T-helper 2 cell treated with Interferon-gamma antibody and Interleukin-4, amounts not matched to agents 5 μg/mL and 100 μg/mL, for 36 hours (primary cell): ENCODE results near the gene DPP6.

Experiments used
- DNase-seq: peaks from one replicate; pipeline ENCODE4 v3.0.0; 2021; ENCODE audit warnings: low spot score
- H3K27ac Mint-ChIP-seq: one replicate; pipeline ENCODE4 v1.8.0; 2021; ENCODE audit warnings: mild to moderate bottlenecking, mixed read lengths
- H3K27me3 Mint-ChIP-seq: one replicate; pipeline ENCODE4 v1.8.0; 2021; ENCODE audit warnings: low read depth, mixed read lengths
- H3K36me3 Mint-ChIP-seq: one replicate; pipeline ENCODE4 v1.8.0; 2021; ENCODE audit warnings: low read depth, mixed read lengths
- H3K4me1 Mint-ChIP-seq: one replicate; pipeline ENCODE4 v1.8.0; 2021; ENCODE audit warnings: low read depth, mixed read lengths
- H3K4me3 Mint-ChIP-seq: one replicate; pipeline ENCODE4 v1.8.0; 2022; ENCODE audit warnings: mild to moderate bottlenecking, moderate library complexity, mixed read lengths
- H3K9me3 Mint-ChIP-seq: one replicate; pipeline ENCODE4 v1.8.0; 2021; ENCODE audit warnings: mixed read lengths

The DPP6 gene

DNA sequence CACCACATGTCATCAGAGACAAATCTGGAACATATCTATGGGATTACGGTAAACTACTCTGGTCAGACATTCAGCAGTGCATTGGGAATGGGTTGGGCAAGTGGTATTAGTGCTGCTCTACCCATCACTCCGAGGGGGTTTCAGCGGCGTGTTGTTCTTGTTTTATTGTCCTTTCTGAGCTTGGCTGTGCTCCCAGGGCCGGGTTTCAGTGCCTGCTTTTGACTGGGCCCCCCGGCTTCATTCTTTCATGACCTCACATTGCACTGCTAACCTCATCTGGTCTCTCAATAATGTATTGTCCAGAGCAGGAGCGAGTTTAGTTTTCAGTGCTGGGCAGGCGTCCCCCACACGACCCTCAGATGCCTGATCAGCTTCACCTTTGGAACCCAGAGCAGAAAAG, 586.1 kb downstream of the DPP6 start:
- Mint-ChIP-seq H3K27ac (no peak overlapping the region), H3K9me3 (peaks cover 17% of the 10 kb centered on the region), H3K36me3 (no peaks in the 10 kb centered on the region), H3K4me1 (no peaks in the 10 kb centered on the region), H3K27me3 (no peaks in the 10 kb centered on the region), H3K4me3 (no peak overlapping the region)
- no peak for DNase-seq

DNA sequence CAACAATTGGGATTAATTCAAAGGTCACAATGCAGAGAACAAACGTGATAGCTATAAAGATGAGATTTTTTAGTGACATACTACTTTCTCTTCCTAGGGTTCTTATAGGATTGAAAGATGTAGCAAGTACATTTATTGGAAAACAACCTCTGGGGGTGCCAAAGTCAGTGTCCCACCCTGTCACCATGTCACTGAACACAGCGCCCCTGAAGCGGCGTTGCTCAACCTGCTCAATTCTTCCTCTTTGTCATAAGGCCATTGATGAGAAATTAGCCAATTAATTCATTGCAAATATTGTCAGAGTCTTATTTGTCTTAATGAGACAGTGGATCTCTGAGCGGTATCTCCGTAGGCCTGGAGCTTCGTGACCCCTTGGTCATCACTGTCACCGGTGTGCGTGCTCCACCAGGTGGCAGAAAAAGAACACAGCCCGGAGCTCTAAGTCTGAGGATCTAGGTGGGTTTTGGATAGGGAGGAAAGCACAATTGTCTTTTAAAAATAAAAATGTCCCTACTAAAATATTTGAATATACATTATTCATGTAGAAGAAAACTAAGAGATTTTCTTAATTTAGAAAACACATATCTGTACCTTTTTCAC, 588.2 kb downstream of the DPP6 start:
- no peaks in the 10 kb centered on the region for H3K36me3 Mint-ChIP-seq
- H3K27me3 Mint-ChIP-seq: no peaks in the 10 kb centered on the region
- H3K27ac Mint-ChIP-seq: no peak overlapping the region
- H3K4me1 Mint-ChIP-seq: no peaks in the 10 kb centered on the region
- peaks cover 15% of the 10 kb centered on the region for H3K9me3 Mint-ChIP-seq
- no peak for DNase-seq
- no peak overlapping the region for H3K4me3 Mint-ChIP-seq

DNA sequence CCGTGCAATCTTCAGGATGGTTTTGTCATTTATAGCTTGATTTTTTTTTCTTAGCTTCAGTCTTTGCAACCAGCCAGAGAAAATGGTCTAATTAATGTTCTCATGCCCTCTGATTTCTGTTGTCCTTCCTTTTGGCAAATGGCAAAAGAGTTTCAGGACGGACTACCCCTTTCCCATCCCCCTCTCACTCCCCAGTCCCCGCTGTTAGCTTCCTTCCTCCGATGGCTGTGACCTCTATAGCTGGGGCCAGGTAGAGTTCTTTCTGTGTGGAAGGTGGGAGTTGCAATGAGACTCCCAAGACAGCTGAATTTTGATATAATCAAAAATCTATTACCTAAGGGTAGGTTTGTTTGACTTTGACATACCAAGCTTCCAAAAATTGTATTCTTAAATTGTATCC, 588.7 kb downstream of the DPP6 start:
- no peaks in the 10 kb centered on the region for H3K4me1 Mint-ChIP-seq
- H3K4me3 Mint-ChIP-seq: no peak overlapping the region
- no peak overlapping the region for H3K27ac Mint-ChIP-seq
- peaks cover 16% of the 10 kb centered on the region for H3K9me3 Mint-ChIP-seq
- H3K36me3 Mint-ChIP-seq: no peaks in the 10 kb centered on the region
- DNase-seq: no peak
- H3K27me3 Mint-ChIP-seq: no peaks in the 10 kb centered on the region

DNA sequence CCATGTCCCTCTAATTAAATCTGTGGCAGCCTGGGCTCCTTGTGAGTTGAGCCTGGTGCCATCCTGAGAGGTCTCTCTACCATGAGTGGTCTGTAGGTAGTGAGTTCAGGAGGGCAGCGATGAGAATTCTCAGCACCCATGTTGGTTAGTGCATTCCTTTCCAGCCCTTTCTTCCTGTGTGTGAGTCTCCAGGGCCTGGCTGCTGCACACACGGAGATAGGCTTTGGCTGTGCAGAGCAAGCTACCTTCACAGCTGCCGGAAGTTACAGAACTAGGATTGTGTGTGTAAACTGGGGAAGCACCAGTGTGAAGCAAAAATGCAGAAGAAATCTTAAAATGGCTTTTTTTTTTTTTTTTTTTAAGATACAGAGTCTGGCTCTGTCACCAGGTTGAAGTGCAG, 592.2 kb downstream of the DPP6 start:
- Mint-ChIP-seq H3K9me3 (peaks cover 14% of the 10 kb centered on the region), H3K27me3 (no peaks in the 10 kb centered on the region), H3K36me3 (no peaks in the 10 kb centered on the region), H3K4me1 (no peaks in the 10 kb centered on the region), H3K4me3 (no peak overlapping the region), H3K27ac (no peak overlapping the region)
- no peak for DNase-seq

DNA sequence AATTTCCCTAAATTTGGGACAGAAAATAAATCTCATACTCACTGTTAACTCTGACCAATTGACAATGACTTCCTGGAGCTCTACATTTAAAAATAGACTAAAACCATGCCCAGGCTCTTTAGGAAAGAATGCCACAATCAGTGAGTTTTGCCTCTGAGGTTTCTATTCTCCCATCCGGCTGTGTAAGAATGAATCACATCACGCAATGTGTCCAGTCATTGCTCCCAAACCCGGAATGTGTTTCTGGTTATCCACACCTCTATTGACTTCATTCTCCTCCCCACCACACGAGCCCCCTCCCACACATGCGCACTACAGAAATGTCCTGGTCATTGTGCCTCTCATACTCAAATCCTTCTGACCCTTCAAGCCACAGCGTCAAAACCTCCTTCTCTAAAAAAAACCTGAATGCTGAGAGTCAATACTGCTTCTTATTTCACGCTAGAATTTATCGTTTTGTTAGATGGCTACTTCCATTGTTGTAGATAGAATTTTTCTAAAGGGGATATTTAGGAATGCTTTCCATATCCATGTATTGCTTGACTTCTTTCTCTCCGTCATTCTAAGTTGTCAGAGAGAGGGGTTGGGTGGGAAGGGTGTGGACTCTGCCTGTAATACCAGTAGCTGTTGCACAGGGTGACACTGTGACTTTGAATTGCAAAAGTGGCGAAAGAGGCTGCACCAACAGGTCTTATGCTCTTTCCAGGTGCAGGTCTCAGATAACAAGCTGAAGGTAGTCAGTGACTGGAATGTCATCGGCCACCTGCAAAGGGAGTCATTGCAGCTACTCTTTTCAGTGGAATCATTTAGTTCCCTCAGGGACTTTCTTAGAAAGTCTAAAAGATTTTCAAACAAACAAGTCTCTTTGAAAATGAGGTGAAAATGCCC, 594.2 kb downstream of the DPP6 start:
- H3K27me3 Mint-ChIP-seq: no peaks in the 10 kb centered on the region
- no peak overlapping the region for H3K4me3 Mint-ChIP-seq
- no peaks in the 10 kb centered on the region for H3K4me1 Mint-ChIP-seq
- H3K27ac Mint-ChIP-seq: no peak overlapping the region
- DNase-seq: no peak
- H3K36me3 Mint-ChIP-seq: no peaks in the 10 kb centered on the region
- peaks cover 21% of the 10 kb centered on the region for H3K9me3 Mint-ChIP-seq

DNA sequence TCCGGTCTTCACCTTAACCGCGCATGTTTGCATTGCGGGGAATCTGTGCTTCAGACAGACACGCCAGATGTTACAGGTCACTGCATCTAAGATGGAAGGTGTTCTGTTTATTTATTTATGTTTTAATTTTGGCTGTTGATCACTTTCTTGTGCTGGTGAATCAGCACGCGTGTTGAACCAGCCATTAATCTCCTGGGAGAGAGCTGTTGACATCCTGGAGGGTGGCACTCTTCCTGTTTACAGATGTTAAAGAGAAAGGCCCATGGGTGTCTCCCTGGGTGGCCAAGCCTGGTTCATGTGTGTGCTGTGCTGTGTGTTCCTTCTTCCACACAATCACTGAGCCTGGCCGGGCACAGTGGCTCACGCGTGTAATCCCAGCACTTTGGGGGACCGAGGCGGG, 595.4 kb downstream of the DPP6 start:
- Mint-ChIP-seq H3K36me3 (no peaks in the 10 kb centered on the region), H3K27me3 (no peaks in the 10 kb centered on the region), H3K27ac (no peak overlapping the region), H3K4me1 (no peaks in the 10 kb centered on the region), H3K4me3 (no peak overlapping the region), H3K9me3 (peaks cover 24% of the 10 kb centered on the region)
- no peak for DNase-seq

DNA sequence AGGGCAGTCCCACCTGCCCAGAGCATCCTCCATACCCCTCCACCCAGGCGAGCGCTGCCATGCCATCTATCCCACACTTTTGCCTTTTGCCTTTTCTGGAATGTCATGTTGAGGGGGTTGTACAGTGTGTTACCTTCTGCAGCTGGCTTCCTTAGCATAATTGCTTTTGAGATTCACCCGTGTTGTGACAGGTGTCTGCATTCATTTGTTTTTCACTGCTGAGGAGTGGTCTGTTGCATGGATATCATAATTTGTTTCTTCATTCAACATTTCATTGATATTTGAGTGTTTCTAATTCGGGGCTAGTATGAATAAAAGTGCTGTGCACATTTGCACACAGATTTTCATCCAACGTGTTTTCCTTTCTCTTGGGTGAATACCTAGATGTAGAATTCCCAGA, 596.8 kb downstream of the DPP6 start:
- Mint-ChIP-seq H3K9me3 (peaks cover 27% of the 10 kb centered on the region), H3K4me3 (no peak overlapping the region), H3K4me1 (no peaks in the 10 kb centered on the region), H3K36me3 (no peaks in the 10 kb centered on the region), H3K27me3 (no peaks in the 10 kb centered on the region), H3K27ac (no peak overlapping the region)
- DNase-seq: no peak

DNA sequence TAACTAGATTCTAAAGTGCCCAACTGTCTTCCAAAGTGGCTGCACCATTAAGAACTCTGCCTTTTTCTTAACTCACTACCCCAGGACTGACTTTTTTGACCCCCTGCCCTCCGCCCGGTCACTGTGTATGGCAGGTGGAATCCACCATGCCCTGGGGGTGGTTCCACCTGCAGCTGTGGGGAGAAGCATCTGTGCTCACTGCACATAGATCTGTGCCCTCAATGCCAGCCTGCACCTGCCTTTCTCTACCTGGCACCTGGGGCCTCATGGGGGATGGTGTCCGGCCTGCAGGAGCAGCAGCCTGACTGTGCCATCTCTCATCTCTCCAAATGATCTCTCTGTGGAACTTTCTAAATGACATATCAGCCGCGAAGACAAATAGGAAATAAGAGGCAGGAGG, 597.2 kb downstream of the DPP6 start:
- H3K27me3 Mint-ChIP-seq: no peaks in the 10 kb centered on the region
- H3K9me3 Mint-ChIP-seq: peaks cover 27% of the 10 kb centered on the region
- no peak overlapping the region for H3K27ac Mint-ChIP-seq

DNA sequence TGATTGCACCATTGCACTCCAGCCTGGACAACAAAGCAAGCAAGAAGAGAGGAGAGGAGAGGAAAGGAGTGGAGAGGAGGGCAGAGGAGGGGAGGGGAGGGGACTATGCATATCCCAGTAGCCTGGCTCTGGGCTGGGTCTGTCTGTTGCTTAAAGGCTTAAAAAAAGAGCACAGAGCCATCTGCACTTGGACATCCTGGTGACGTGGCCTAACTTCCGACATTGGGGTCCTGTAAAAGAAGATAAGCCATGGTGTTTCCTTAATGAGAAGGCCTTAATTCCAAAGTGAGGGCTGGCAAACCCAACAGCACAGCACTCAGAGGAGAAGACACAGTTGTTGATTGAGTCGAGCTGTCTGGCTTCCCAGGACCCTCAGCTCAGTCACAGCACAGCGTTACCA, 598.1 kb downstream of the DPP6 start:
- H3K27ac Mint-ChIP-seq: no peak overlapping the region
- no peaks in the 10 kb centered on the region for H3K27me3 Mint-ChIP-seq
- H3K4me3 Mint-ChIP-seq: no peak overlapping the region
- no peak for DNase-seq
- H3K4me1 Mint-ChIP-seq: no peaks in the 10 kb centered on the region
- no peaks in the 10 kb centered on the region for H3K36me3 Mint-ChIP-seq
- H3K9me3 Mint-ChIP-seq: peaks cover 26% of the 10 kb centered on the region

More for the DNA sequence above, 597.2 kb downstream of the DPP6 start:
- no peaks in the 10 kb centered on the region for H3K4me1 Mint-ChIP-seq
- no peak for DNase-seq
- H3K4me3 Mint-ChIP-seq: no peak overlapping the region
- no peaks in the 10 kb centered on the region for H3K36me3 Mint-ChIP-seq

DNA sequence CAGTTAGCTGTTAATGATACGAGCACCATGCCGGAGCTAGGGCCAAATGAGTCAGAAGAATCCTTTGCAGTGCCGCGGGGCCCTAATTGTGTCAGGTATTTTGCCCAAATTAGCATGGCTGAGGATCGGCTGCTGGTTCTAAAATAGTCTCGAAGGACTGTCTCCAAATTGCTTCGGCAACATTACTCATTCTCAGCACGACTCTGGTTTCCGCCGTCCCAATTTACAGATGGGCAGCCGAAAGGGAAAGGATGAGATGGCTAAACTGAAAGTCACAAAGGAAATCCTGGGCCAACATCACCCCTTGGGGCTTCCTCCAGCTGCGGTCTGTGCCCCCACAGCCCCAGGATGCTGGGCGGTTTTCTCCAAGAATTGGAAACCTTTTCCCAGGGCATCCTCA, 599.3 kb downstream of the DPP6 start:
- no peak for DNase-seq
- H3K27ac Mint-ChIP-seq: no peak overlapping the region
- H3K27me3 Mint-ChIP-seq: no peaks in the 10 kb centered on the region
- peaks cover 22% of the 10 kb centered on the region for H3K9me3 Mint-ChIP-seq
- no peaks in the 10 kb centered on the region for H3K4me1 Mint-ChIP-seq
- no peaks in the 10 kb centered on the region for H3K36me3 Mint-ChIP-seq
- H3K4me3 Mint-ChIP-seq: no peak overlapping the region

DNA sequence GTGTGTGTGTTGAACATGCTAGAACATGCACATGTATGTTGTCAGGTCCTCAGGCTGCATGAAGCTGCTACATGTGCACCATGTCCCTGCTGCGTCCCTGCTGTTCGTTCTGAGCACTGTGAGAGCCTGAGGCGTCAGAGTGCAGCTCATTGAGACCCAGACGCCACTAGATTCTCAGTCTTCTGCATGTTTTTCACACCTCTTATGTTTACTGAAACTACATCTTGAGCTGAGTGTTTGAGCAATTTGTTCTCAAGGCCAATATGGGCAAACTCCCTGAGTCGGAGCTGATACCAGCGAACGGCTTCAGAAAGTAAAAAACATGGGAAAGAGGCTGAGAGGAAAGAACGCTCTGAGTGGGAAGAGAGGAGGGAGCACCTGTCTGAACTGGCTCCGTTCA, 600.4 kb downstream of the DPP6 start:
- no peak overlapping the region for H3K27ac Mint-ChIP-seq
- H3K36me3 Mint-ChIP-seq: no peaks in the 10 kb centered on the region
- peaks cover 23% of the 10 kb centered on the region for H3K9me3 Mint-ChIP-seq
- DNase-seq: no peak
- no peaks in the 10 kb centered on the region for H3K4me1 Mint-ChIP-seq
- H3K27me3 Mint-ChIP-seq: no peaks in the 10 kb centered on the region
- no peak overlapping the region for H3K4me3 Mint-ChIP-seq

DNA sequence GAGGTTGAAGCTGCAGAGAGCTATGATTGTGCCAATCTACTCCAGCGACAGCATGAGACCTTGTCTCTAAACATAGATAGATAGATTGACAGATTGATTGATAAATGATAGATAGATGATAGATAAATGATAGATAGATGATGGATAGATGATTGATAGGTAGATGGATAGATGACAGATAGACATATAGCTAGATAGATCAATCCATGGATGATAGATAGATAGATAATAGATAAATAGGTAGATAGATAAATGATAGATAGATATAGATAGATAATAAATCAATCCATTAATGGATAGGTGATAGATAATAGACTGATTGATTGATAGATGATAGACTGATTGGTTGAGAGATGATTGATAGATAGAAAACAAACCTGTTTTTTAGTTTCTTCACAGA, 601.1 kb downstream of the DPP6 start:
- H3K4me1 Mint-ChIP-seq: no peaks in the 10 kb centered on the region
- H3K4me3 Mint-ChIP-seq: no peak overlapping the region
- no peak overlapping the region for H3K27ac Mint-ChIP-seq
- H3K9me3 Mint-ChIP-seq: peaks cover 28% of the 10 kb centered on the region
- DNase-seq: no peak
- no peaks in the 10 kb centered on the region for H3K27me3 Mint-ChIP-seq
- H3K36me3 Mint-ChIP-seq: no peaks in the 10 kb centered on the region

DNA sequence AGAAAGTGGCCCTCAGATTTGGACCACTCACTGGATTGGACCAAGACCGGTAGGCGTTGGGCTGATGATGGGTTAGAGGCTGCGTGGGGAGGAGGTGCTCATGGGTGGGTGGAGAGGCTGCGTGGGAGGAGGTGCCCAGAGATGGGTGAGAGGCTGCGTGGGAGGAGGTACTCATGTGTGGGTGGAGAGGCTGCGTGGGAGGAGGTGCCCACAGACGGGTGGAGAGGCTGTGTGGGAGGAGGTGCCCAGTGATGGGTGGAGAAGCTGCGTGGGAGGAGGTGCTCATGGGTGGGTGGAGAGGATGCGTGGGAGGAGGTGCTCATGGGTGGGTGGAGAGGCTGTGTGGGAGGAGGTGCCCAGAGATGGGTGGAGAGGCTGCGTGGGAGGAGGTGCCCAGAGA, 604.4 kb downstream of the DPP6 start:
- H3K27me3 Mint-ChIP-seq: no peaks in the 10 kb centered on the region
- no peak overlapping the region for H3K27ac Mint-ChIP-seq
- H3K4me3 Mint-ChIP-seq: no peak overlapping the region
- no peak for DNase-seq
- H3K36me3 Mint-ChIP-seq: no peaks in the 10 kb centered on the region
- no peaks in the 10 kb centered on the region for H3K4me1 Mint-ChIP-seq
- peaks cover 30% of the 10 kb centered on the region for H3K9me3 Mint-ChIP-seq

DNA sequence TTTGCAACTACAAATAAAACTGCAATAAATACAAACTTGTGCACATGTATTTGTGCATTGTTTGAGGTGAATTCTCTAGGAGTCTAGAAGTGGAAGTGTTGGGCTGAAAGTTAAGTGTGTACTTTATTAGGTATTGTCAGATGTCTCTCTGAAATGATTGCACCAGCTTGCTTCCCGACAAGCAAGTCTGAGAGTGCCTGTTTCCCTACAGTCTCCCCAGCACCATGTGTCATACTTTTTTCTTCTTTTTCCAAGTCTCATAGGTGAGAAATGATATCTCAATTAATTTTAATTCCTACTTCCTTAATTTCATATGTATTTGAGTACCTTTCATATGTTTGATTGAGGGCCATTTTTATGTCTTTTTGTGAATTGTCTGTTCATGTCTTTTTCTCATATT, 614.6 kb downstream of the DPP6 start:
- Mint-ChIP-seq H3K4me1 (no peaks in the 10 kb centered on the region), H3K4me3 (no peak overlapping the region), H3K9me3 (peaks cover 31% of the 10 kb centered on the region), H3K27me3 (no peaks in the 10 kb centered on the region), H3K36me3 (no peaks in the 10 kb centered on the region), H3K27ac (no peak overlapping the region)
- no peak for DNase-seq
